ENCODE measurements around the gene CLIC3.

Gene CLIC3

DNA sequence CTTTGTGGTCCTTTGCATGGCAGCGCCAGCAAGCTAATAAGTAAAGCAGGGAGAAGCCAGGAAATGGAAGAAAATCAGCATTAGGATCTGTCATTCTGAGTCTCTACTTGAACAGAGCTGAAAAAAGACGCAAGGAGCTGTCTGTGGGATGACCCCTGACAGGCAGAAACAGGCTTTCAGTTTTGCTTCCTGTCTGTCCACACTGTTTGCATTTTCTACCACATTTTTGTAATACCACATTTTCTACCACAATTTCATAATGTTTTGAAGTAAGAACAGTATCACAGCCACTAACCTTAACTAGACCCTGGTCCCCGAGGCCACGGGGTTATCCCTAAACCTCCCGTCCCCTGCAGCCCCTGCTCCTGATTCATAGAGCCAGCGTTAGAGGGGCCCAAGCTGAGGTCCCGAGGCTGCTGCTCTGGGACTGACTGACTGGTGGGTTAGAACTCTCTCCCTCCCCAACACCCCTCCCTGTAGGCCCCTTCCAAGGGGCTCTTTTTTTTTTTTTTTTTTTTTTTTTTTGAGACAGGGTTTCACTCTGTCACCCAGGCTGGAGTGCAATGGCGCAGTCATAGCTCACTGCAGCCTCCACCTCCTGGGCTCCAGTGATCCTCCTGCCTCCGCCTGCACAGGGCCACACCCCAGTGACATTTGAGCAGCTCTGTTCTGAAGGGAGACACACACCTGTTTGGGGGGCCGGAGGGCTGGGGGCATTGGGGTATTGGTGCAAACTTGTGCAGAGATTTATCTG is 4.0 kb upstream of the CLIC3 start:
- DNase-seq: peak; percentile 70 to 77 (median 74)

- no peak for DNase-seq
Measured at GRCh38 chr9:136997830-136998234, 1.5 kb upstream of the CLIC3 start.

DNA sequence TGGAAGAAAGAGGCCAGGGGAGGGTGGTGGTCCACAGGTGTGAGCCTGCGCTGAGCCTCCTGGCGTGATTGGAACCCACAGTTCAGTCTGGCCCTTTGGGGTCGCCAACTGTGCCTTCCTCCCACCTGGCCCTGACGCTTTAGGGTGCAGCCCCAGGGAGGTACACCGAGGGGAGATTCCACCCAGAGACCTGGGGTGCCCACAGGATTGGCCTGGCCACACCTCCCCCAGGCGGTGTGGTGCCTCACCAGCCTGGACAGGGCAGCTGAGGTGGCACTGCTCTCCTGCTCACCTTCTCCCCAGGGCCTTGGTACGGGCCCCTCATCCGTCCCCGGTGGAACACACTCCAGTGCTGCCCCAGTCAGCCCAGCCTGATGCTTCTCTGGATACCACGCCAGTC is 1.0 kb upstream of the CLIC3 start:
- DNase-seq: no peak

DNA sequence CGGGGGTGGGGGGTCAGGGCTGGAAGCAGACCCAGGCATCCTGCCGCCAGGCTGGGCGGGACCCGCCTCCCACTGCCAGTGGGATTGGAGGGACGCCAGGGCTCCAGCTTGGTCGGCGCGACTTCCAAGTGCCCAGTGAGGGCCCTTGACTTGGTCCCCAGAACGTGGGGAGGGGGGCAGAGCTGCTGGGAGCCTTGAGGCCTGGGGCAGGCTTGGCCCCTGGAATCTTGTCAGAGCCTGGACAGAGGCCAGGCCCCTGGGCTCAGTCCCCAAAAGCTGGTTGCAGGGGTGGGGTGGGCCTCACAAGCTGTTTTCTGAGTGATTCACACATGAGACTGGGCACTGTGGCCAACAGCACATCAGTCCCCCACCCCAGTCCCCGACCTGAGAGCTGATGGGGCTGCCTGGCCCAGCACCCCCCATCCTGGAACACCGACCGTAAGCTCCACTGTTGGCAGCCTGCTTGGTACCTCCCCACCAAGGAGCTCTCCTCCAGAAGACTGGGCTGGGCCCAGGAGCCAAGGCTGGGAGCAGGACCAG is 526 bp downstream of the CLIC3 start:
- no peak for DNase-seq

- no peak for DNase-seq
Measured at GRCh38 chr9:136995362-136995761, 1.0 kb downstream of the CLIC3 start.

GRCh38 chr9:136994888-136995230 is 1.5 kb downstream of the CLIC3 start:
- DNase-seq: no peak

DNA sequence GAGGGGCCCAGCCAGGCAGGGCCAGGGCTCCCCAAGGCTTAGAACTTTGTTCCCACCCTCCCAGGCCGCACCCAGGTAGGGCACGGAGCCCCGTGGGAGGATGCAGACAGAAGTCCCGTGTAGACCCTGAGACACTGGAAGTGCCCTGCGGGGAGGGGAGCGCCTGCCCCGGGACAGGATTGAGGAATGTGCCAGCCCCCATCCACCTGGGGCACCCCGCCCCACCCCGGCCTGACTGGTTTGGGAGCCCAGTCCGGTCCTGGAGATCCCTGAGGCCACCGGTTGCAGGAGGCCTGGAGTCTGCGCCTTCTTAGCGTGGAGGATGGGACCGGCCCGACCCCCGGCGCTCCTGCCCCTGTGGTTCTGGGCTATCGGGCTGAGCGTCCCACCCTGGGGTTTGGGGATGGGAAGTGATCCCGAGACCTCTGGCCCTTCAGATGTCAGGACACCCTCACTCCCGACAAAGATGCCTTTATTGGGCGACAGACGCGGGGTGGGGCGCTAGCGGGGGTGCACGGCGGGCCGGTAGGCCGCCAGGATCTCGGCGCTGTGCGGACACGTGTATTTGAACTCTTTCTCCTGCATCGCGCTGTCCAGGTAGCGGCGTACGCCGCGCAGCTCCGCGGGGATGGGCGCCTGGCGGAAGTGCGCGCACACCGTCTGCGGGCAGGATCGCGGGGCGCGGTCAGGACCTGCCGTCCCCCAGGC is 2.0 kb downstream of the CLIC3 start:
- DNase-seq: no peak

- no peak for DNase-seq
Measured at GRCh38 chr9:136992819-136993369, 3.5 kb downstream of the CLIC3 start.

DNA sequence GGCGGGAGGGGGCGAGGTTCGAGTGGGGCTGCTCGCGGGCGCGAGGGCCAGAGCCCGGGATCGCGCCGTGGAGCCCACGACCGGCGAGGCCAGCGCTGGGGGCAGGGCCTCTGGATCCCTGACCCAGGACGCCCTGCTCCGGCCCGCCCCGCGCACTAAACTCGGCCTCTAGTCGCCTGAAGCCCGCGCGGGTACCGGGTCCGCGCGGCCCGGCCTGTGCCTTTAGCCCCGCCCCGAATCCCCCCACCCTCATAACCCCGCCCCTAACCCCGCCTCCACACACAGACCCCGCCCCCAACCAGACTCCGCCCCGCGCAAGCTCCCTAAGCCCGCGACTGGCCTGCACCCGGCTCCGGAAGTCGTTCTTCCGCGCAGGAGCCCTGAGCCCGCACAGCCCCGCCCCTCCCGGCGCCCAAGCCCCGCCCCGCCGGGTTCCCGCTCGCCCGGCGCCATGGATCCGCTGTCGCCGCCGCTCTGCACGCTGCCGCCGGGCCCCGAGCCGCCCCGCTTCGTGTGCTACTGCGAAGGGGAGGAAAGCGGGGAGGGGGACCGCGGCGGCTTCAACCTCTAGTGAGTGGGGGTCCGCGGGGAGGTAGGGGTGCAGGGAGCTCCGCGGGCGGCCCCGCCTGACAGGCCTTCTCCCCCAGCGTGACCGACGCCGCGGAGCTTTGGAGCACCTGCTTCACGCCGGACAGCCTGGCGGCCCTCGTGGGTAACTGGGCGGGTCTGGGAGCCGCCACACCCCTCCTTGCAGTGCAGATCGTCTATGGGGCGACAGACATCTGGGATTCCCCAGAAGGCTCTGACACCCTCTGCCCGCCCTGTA is 4.2 kb downstream of the CLIC3 start, which contains the start of gene PAXX:
TSS of gene PAXX (plus strand) at position 430 of the 826 bp plus-strand sequence. CDS start at position 452, 22 bp downstream.
- peak; percentile 93 to 97 (median 96) for DNase-seq

GRCh38 chr9:136990242-136990911 is 6.0 kb downstream of the CLIC3 start:
- no peak for DNase-seq

GRCh38 chr9:136988872-136989271 is 7.5 kb downstream of the CLIC3 start:
- DNase-seq: no peak

- no peak for DNase-seq
Measured at GRCh38 chr9:136985853-136986252, 10.5 kb downstream of the CLIC3 start.

DNA sequence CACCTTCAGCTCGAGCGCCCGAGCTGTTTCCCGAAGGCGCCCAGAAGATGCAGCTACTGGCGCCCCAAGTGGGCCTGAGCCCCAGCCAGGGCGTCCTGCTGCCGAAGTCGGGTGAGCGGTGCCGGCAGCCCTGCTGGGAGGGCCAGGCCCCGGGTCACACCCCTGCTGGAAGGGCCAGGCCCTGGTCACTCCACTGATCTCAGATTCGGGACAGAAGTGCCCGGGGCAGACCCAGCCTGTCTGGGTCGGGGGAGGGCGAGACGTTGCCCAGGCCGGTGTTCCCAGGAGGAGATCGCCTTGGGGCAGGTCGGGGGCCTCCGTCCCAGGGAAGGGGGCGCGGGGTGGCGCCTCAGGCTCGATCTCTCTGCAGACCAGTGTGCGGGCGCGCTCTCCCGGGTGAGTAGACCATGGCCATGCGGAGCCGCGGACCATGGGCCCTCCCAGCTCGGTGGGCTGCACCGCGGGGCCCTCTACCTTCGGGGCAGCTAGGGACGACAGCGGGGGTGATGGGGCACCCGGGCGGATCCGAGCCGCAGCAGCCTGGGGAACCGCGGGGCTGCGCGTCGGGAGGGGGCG is 11.3 kb downstream of the CLIC3 start:
- DNase-seq: peak in 1 of 3 donors; percentile 27

GRCh38 chr9:136984464-136985026 is 11.8 kb downstream of the CLIC3 start:
- no peak for DNase-seq

DNA sequence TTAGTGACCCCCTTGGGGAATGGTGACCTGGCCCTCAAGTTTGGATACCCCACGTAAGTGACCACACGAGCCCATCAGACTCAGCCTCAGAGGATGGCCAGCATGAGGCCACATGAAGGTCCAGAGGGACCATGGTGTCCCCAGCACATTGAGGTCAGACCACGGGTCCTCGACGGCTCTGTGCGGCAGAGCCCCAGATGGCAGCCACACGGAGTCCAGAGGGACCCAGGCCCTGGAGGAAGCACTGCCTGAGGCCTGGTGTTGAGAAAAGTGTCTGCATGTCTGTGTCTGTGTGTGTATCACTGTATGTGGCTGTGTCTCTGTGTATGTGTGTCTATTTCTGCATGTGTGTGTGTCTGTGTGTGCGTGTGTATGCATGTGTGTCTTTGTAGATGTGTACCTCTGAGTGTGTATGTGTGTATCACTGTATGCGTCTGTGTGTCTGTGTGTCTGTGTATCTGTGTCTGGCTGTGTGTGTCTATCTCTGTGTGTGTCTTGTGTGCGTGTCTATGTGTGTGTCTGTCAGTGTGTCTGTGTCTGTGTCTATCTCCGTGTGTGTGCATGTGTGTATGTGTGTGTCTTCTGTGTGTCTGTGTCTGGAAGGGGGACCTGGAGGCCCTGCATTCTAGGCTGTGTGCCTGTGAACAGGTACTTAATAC is 12.6 kb downstream of the CLIC3 start:
- DNase-seq: no peak

GRCh38 chr9:136983167-136983566 is 13.2 kb downstream of the CLIC3 start:
- DNase-seq: no peak

DNA sequence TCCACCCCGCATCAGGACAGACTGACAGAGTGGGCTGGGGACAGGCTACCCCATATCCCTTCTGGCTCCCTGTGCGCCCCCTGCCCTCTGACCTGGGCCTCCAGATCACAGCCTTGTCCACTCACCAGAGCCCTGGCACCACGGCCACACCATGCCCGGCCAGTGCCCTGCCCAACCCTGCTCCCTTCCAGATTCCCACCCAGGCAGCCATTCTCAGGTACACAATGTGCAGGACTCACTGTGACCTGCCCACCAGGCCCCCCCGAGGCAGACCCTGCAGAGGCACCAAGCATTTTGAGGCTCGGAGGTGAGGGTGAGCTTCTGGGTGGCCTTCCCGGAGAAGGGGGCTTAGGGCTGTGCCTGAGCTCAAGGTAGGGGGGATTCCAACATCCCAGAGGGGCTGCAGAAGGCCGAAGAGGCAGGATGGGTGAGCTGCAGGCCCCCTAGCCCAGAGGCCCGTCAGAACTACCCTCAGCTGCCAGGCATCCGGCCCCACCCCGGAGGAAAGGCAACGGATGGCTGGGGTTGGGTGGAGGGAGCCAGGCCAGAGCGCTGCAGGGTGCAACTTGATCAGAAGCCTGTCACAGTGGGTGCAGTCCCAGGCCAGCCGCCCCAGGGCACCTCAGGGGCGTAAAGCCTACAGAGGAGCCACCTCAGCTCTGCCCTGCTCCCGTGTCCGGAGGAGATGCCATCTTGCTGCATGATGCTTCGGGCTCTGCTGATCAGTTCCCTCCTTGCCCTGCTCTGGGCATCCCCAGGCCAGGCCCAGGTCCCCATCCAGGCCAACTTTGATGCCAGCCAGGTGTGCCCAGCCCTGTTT is 13.9 kb downstream of the CLIC3 start, which contains the start of gene LCNL1:
TSS of gene LCNL1 (plus strand) at position 762 of the 820 bp plus-strand sequence. CDS start 594 bp downstream, outside the sequence.
- DNase-seq: no peak

DNA sequence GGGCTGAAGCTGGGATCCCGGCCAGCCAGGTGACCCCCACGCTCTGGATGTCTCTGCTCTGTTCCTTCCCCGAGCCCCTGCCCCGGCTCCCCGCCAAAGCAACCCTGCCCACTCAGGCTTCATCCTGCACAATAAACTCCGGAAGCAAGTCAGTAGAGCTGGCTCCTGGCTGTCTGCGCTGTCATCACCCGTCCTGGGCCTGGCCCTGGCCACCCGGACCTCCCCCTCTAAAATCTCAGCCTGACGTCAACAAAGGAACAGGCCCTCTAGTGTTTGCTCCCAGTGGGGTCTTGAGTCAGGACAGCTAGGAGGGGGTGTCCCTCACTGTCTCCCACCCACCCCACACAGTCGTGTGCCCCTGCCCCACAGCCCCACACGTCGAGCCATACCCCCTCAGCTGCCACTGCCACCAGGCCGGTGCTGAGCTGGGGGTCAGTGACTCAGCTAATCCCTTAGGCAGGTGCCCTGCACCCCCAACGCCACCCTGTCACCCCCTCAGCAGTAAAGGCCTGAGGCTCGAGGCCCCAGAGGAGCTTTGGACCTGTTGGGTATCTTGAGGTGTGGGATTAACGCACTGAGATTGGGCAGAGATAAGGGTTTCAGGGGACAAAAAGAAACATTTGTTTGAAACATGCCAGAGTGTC is 14.7 kb downstream of the CLIC3 start:
- no peak for DNase-seq
